ENCODE measurements around the gene TTBK1. TPM values are rescaled to one million over a fixed set of nuclear protein-coding genes. Genes with fewer than 3 reads are reported as not detected.

Gene TTBK1
- total RNA-seq, 1 donor from 2014 or later, result 1.7 TPM

DNA sequence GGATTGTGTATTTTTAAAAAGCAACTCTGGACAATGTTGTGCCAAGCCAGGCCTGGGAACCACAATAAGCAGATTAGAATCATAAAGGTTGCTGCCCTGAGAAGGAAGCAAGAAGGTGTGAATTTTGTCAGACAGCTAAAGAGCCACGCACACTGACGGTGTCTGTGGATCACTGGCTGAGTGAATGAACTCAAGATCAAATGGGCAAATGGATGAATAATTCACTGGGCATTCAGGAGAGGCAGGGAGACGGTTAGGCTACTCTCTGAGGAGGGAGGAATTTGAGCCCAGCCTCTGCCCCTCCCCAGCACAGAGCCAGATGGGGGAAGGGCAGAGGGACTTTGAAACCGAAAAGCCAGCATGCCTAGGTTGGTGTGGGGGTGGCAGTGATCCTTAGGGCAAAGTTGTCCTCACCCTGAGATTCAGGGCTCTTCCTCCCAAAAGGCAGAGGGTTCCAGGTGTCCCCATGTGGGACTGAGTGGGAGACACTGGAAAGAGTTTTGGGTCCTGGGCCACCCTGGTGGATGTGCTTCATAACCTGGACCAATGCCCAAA, 35.3 kb downstream of the TTBK1 start:
- Histone ChIP-seq H3K36me3 (no peaks in the 10 kb centered on the region), H3K4me2 (peak overlapping the region; percentile 46), H4K20me1 (ENCODE audit: low read depth) (no peaks in the 10 kb centered on the region), H3K27ac (no peak overlapping the region), H3K4me1 (peaks cover 32% of the 10 kb centered on the region), H3K9ac (no peak overlapping the region), H3K27me3 (peaks cover 28% of the 10 kb centered on the region), H3K79me2 (ENCODE audit: low read depth) (no peaks in the 10 kb centered on the region), H3K9me3 (ENCODE audit: low read depth) (no peaks in the 10 kb centered on the region), H2AFZ (replicated peaks) (no peak overlapping the region), H3K4me3 (no peak overlapping the region), H3F3A (ENCODE audit: low read depth) (peaks cover 34% of the 10 kb centered on the region)
- peak overlapping the region; percentile 91 for H3K27ac Mint-ChIP-seq
- no peaks in the 10 kb centered on the region for H3K9me3 Mint-ChIP-seq
- peaks cover 40% of the 10 kb centered on the region for H3K4me1 Mint-ChIP-seq
- peaks cover 2% of the 10 kb centered on the region for H3K36me3 Mint-ChIP-seq
- no peak for TF ChIP-seq CTCF (IDR thresholded peaks at IDR 0.05)
- TF ChIP-seq EZH2 (IDR thresholded peaks at IDR 0.05), result no peak
- TF ChIP-seq EZH2phosphoT487 (IDR thresholded peaks at IDR 0.05), result no peak
- H3K4me3 Mint-ChIP-seq, result no peak overlapping the region
- no peak for DNase-seq (ENCODE audit: low spot score)
- peaks cover 31% of the 10 kb centered on the region for H3K27me3 Mint-ChIP-seq (ENCODE audit: insufficient read depth, low read depth)

GRCh38 chr6:43280234-43280633, 37.0 kb downstream of the TTBK1 start:
- H3K36me3 Mint-ChIP-seq, result peaks cover 2% of the 10 kb centered on the region
- Histone ChIP-seq H3F3A (ENCODE audit: low read depth) (peaks cover 25% of the 10 kb centered on the region), H3K79me2 (ENCODE audit: low read depth) (no peaks in the 10 kb centered on the region), H3K27me3 (peaks cover 26% of the 10 kb centered on the region), H4K20me1 (ENCODE audit: low read depth) (no peaks in the 10 kb centered on the region), H3K27ac (no peak overlapping the region), H2AFZ (replicated peaks) (no peak overlapping the region), H3K4me3 (no peak overlapping the region), H3K4me2 (no peak overlapping the region), H3K9me3 (ENCODE audit: low read depth) (no peaks in the 10 kb centered on the region), H3K4me1 (peaks cover 28% of the 10 kb centered on the region), H3K9ac (no peak overlapping the region), H3K36me3 (no peaks in the 10 kb centered on the region)
- peak overlapping the region; percentile 74 for H3K27ac Mint-ChIP-seq
- H3K4me1 Mint-ChIP-seq, result peaks cover 34% of the 10 kb centered on the region
- no peak for DNase-seq (ENCODE audit: low spot score)
- peaks cover 17% of the 10 kb centered on the region for H3K27me3 Mint-ChIP-seq (ENCODE audit: insufficient read depth, low read depth)
- TF ChIP-seq EZH2 (IDR thresholded peaks at IDR 0.05) (no peak), CTCF (IDR thresholded peaks at IDR 0.05) (no peak), EZH2phosphoT487 (IDR thresholded peaks at IDR 0.05) (no peak)
- no peaks in the 10 kb centered on the region for H3K9me3 Mint-ChIP-seq
- no peak overlapping the region for H3K4me3 Mint-ChIP-seq

- no peak for DNase-seq (ENCODE audit: low spot score)
- no peaks in the 10 kb centered on the region for H3K9me3 ChIP-seq (ENCODE audit: low read depth)
- H3K4me3 Mint-ChIP-seq, result peak overlapping the region; percentile 30
- H3K4me1 Mint-ChIP-seq, result peaks cover 26% of the 10 kb centered on the region
- H3K9ac ChIP-seq, result no peak overlapping the region
- peaks cover 13% of the 10 kb centered on the region for H3K4me1 ChIP-seq
- no peaks in the 10 kb centered on the region for H3K36me3 ChIP-seq
- H3K27ac ChIP-seq, result no peak overlapping the region
- no peak overlapping the region for H2AFZ ChIP-seq (replicated peaks)
- H3K9me3 Mint-ChIP-seq, result no peaks in the 10 kb centered on the region
- H3F3A ChIP-seq (ENCODE audit: low read depth), result peaks cover 13% of the 10 kb centered on the region
- TF ChIP-seq EZH2 (IDR thresholded peaks at IDR 0.05), result no peak
- TF ChIP-seq CTCF (IDR thresholded peaks at IDR 0.05), result no peak
- no peak for TF ChIP-seq EZH2phosphoT487 (IDR thresholded peaks at IDR 0.05)
- peaks cover 2% of the 10 kb centered on the region for H3K36me3 Mint-ChIP-seq
- H4K20me1 ChIP-seq (ENCODE audit: low read depth), result no peaks in the 10 kb centered on the region
- H3K4me2 ChIP-seq, result no peak overlapping the region
- H3K79me2 ChIP-seq (ENCODE audit: low read depth), result no peaks in the 10 kb centered on the region
- H3K4me3 ChIP-seq, result no peak overlapping the region
- peaks cover 14% of the 10 kb centered on the region for H3K27me3 Mint-ChIP-seq (ENCODE audit: insufficient read depth, low read depth)
- peaks cover 24% of the 10 kb centered on the region for H3K27me3 ChIP-seq
- H3K27ac Mint-ChIP-seq, result peak overlapping the region; percentile 86
These were observed 38.8 kb downstream of the TTBK1 start for GRCh38 chr6:43282060-43282459.

Measured in neural progenitor cell (in vitro differentiated cells).